ENCODE results near the gene CCDC80. TPM values are rescaled to one million over a fixed set of nuclear protein-coding genes. Genes with fewer than 3 reads are reported as not detected.

CCDC80 gene
- polyA plus RNA-seq, 3 donors = 66.3 to 97.8 (median 75.3) TPM

Other genes with a start within 250 kb of the CCDC80 start
- under 1 TPM; 0.41 to 0.88 (median 0.53) TPM for gene BTLA, start 141.7 kb downstream of the CCDC80 start, polyA plus RNA-seq (ENCODE audit: insufficient read length in 3 of 3)
- gene ATG3, start 79.2 kb downstream of the CCDC80 start, polyA plus RNA-seq (ENCODE audit: insufficient read length in 3 of 3) = 10 to 100 TPM; 42.5 to 52.0 (median 51.0) TPM
- 10 to 100 TPM; 60.8 to 70.5 (median 67.5) TPM for gene SLC35A5, start 79.1 kb downstream of the CCDC80 start, polyA plus RNA-seq (ENCODE audit: insufficient read length in 3 of 3)
- not detected for gene CD200R1L, start 205.7 kb upstream of the CCDC80 start, polyA plus RNA-seq (ENCODE audit: insufficient read length in 3 of 3)

Data from renal pelvis (tissue), 3 donors.